Esophagus muscularis mucosa (tissue), 3 donors: ENCODE results near the gene CTSS.

Experiments used
- CTCF ChIP-seq, 3 experiments: fragments of 200-600 bp in 2 of 3; fragments of 450-650 bp in 1 of 3; sonication (generic) in 2 of 3; IDR thresholded peaks; one replicate each; pipeline ENCODE4 v1.5.1; 2017 to 2019; ENCODE audit warnings: antibody characterized with exemption in 3 of 3, mild to moderate bottlenecking in 2 of 3, moderate library complexity in 1 of 3
- POLR2A ChIP-seq: fragments of 450-650 bp; IDR thresholded peaks from one replicate; pipeline ENCODE4 v1.6.1; 2017; ENCODE audit warnings: antibody characterized with exemption, moderate library complexity, mild to moderate bottlenecking, low read depth

- no peak for TF ChIP-seq CTCF (IDR thresholded peaks at IDR 0.05)
- no peak for TF ChIP-seq POLR2A
These were observed 919 bp downstream of the CTSS start for GRCh38 chr1:150764617-150765101.
